GM12801 (cell line): ENCODE results near the gene ZNF185.

Source experiments
- CTCF ChIP-seq: IDR thresholded peaks from one replicate; pipeline ENCODE4 v1.5.1; 2011; ENCODE audit warnings: control low read depth; ENCODE audit not compliant: insufficient read length; ENCODE audit errors: extremely low read depth

ZNF185 gene

GRCh38 chrX:152896450-152896849 is 1.4 kb upstream of the ZNF185 start:
- TF ChIP-seq CTCF: no peak

DNA sequence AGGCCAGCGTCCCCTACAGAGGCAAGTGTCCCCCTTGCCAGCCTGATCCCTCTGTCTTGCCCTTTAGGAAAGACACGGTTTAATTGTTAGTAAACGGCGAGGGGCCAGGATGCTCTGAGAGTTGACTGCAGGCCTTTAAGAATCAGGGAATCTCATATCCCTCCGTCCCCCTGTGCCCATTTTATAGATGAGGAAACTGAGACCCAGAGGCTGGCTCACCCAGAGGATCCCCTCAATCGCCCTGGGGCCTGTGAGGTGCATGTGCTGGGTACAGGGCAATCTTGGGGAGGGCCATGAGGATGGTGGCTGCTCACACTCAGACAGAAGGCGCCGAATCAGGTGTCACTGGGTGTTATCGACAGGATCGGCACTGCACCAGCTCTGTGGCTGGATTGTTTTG is 575 bp downstream of the ZNF185 start:
- TF ChIP-seq CTCF: no peak

GRCh38 chrX:152899111-152899873 is 1.4 kb downstream of the ZNF185 start:
- TF ChIP-seq CTCF: no peak

- no peak for TF ChIP-seq CTCF
These were observed 2.2 kb downstream of the ZNF185 start for GRCh38 chrX:152899874-152900719.

DNA sequence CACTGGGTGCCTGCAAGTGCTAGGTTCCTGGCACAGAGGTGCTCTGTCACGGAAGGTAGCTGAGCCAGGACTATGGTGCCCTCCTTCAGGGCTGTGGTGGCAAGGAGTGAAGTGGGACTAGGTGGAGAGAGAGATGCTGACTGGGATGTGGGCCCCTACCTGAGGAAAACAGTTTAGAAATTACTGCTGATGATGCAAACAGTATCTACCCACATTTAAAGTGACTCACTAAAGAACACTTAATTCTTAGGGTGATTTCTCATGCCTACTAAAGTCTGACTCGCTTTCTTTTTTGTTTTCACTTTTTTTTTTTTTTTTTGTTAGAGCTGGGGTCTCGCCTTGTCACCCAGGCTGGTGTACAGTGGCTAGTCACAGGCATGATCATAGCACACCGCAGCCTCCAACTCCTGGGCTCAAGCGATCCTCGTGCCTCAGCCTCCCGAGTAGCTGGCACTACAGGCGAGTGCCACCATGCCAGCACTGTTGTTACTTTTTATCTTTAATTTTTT is 3.1 kb downstream of the ZNF185 start:
- no peak for TF ChIP-seq CTCF

- no peak for TF ChIP-seq CTCF
These were observed 4.1 kb downstream of the ZNF185 start for GRCh38 chrX:152901816-152902501.

GRCh38 chrX:152902502-152902820 is 4.6 kb downstream of the ZNF185 start:
- no peak for TF ChIP-seq CTCF
